H4 (cell line): ENCODE data around the gene WDR81. TPM values are rescaled to one million over a fixed set of nuclear protein-coding genes. Genes with fewer than 3 reads are reported as not detected.

Source experiments
- DNase-seq: peaks from one replicate; pipeline ENCODE4 v3.0.0-alpha.2; 2015; ENCODE audit warnings: low spot score
- total RNA-seq: library from RNA; depleted of rRNA; stranded (reverse); fragments of >200 nt; shearing (Covaris generic); gene quantifications from 2 replicates; pipeline ENCODE4 v1.2.3, GENCODE V29; 2014; rRNA removed

WDR81 gene
- total RNA-seq, 1 experiment from 2014 or later = 10.1 TPM

DNA sequence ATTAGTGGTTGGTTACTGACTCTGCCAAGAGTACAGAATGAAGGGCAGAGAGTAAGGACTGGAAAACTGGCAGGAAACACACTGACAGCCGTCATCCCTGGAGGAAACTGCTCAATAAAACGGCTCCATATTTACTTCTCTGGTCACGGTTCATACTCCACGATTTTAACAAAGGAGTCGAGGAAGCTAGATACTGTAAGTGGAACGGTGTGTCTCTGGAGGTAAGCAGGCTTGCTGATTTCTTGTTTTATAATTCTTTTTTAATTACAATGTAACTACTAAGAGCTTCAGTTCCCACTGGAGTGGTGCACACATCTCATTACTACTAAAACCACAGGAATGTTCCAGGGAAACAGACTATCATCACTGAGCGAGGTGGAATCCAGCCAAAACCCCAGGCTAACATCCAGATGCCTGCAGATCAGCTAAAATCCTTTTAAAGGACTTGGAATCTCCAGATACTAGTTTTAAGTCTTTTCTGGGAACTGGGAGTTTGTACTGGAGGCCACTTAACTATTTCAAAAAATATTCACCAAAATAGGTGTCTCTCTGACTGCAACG lies 55.1 kb downstream of the WDR81 start:
- peak; percentile 91 for DNase-seq

- DNase-seq = no peak
Observed at GRCh38 chr17:1782171-1782567, 57.7 kb downstream of the WDR81 start.

DNA sequence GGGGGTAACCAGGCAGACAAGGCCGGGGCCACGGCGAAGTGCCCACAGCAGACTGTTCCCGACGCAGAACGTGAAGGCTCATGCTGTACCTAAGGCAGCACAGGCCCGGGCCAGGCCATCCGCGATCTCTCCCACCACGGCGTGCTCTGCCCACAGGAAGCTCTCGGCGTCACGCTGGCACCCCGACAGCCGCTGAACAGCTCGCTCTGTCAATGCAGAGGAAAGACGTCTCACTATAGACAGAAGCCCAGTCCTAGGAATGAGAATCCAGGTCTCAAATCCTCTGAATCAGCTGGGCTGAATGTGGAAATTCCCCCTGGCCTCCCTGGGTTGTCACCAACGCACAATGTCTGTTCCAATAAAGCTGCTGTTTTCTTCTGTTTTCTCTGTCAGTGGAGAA lies 58.8 kb downstream of the WDR81 start:
- DNase-seq = no peak

DNA sequence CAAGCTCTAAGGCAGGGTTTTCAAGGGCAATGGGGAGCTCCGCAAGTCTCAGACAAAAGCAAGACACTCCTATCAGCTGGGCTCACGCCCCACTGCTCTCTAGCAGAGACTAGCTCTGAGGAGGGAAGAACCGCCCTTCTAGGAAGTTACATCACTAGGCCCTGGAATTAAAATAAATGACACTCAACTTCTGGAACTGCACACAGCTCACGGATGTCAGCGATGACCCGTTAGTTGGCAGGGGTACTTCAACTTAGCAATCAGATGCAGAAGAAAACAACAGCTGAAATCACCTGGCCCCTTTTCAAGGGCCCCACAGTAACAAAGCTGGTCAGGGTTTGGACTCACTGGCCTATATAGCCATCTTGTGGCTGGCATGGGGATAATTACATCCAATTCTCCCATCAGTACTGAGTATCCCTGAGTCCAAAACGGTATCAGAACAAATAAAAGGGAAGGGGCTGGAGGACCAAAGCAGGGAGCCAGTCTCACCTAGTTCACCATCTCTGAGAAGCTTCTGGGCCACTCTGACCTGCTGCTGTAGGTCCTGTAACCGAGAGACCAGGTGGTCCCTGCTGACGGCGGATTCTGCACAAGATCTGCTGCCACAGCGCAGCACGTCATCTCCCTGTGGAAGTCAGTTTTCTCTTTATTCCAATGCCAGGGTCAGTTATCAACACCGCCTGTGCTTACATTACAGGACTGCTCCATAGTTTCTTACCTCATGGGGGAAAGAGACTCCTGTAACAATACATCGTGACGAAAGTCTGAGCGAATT lies 59.5 kb downstream of the WDR81 start:
- DNase-seq = peak; percentile 55

DNA sequence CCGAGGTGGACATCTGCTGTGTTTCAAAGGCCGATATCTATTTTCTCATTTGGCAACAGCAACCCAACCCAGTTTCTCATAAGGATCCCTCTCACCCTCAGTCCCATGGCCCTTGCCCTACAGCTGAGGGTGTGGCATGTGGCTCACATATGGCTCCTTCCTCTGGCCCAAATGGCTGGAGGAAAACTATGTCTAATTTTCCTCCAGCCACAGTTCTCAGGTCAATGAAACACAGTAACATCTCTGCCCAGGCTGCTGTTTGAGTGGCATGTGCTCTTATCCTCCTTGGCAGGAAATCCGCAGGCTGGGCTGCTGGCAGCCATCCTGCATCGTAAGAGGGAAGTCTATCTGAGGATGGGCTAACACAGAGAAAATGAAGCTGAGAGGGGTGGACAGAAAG lies 61.4 kb downstream of the WDR81 start:
- no peak for DNase-seq

GRCh38 chr17:1786708-1787107 lies 62.2 kb downstream of the WDR81 start:
- no peak for DNase-seq

DNA sequence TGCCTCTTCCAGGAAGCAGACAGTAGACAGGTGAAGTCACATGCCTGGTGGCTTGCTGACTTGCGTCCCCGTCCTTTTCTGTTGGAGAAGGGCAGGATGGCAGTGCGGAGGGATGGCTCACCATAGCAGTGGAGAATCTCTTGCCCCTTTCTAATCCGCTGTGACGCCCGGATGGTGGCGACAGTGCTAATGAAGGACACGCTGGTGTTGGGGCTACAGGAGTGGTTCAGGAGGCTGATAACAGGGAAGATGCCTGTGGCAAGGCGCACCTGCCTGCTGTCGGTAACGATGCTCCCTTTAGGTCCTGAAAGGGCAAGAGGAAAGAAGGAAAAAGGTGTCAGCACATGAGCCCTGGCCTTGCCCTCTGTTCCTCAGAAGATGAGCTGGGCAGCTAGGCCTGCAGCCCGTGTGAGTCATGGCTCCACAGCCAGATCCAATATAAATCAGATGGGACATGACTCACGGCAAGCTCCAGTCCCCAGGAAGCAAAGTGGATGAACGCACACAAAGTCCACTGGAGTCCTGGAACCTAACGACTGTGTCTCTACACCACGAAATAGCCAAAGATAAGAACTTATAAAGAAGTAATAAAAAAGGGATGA lies 62.9 kb downstream of the WDR81 start:
- DNase-seq = peak; percentile 90

Other genes starting within 250 kb of the WDR81 start
- 53.1 and 53.4 TPM in 2 replicates for gene MYO1C, start 232.0 kb upstream of the WDR81 start, total RNA-seq
- gene INPP5K, start 208.1 kb upstream of the WDR81 start, total RNA-seq = 34.1 and 47.0 TPM in 2 replicates
- gene PITPNA, start 161.9 kb upstream of the WDR81 start, total RNA-seq = 21.8 and 30.5 TPM in 2 replicates
- 2.9 and 4.7 TPM in 2 replicates for gene SLC43A2, start 95.9 kb upstream of the WDR81 start, total RNA-seq
- gene SCARF1, start 79.0 kb upstream of the WDR81 start, total RNA-seq = 0.06 TPM in 1 of 2 replicates, not detected in the other
- 3.2 and 4.9 TPM in 2 replicates for gene RILP, start 74.8 kb upstream of the WDR81 start, total RNA-seq
- 77.5 and 84.5 TPM in 2 replicates for gene PRPF8, start 39.8 kb upstream of the WDR81 start, total RNA-seq
- 1.2 and 1.4 TPM in 2 replicates for gene TLCD2, start 14.3 kb upstream of the WDR81 start, total RNA-seq
- not detected in 2 replicates for gene SERPINF2, start 18.2 kb downstream of the WDR81 start, total RNA-seq
- 0.74 and 12.0 TPM in 2 replicates for gene SERPINF1, start 37.4 kb downstream of the WDR81 start, total RNA-seq
- gene SMYD4, start 105.2 kb downstream of the WDR81 start, total RNA-seq = 7.9 and 8.5 TPM in 2 replicates
- 29.0 and 40.3 TPM in 2 replicates for gene RPA1, start 105.3 kb downstream of the WDR81 start, total RNA-seq